Lower lobe of right lung (tissue), 2 donors: ENCODE data around the gene TRMT112. TPM values are rescaled to one million over a fixed set of nuclear protein-coding genes. Genes with fewer than 3 reads are reported as not detected.

Experiments
- ATAC-seq, 2 donors: fragments of 200-7000 bp; cut with Tn5 transposase; one replicate each; pipeline ENCODE4 v1.9.1; 2020 to 2022; ENCODE audit warnings: mild to moderate bottlenecking in 2 of 2, moderate library complexity in 2 of 2
- DNase-seq: peaks from one replicate; pipeline ENCODE4 v3.0.0-alpha.2; 2020
- H3K27ac ChIP-seq: fragments of 200-600 bp; one replicate; pipeline ENCODE4 v1.8.0; 2022
- H3K27me3 ChIP-seq: fragments of 200-600 bp; one replicate; pipeline ENCODE4 v1.8.0; 2022; ENCODE audit warnings: low read depth
- H3K36me3 ChIP-seq: fragments of 200-600 bp; one replicate; pipeline ENCODE4 v1.8.0; 2022; ENCODE audit warnings: mild to moderate bottlenecking
- H3K4me1 ChIP-seq: fragments of 200-600 bp; one replicate; pipeline ENCODE4 v1.8.0; 2022
- H3K4me3 ChIP-seq: fragments of 200-600 bp; one replicate; pipeline ENCODE4 v1.8.0; 2022; ENCODE audit warnings: mild to moderate bottlenecking
- H3K9me3 ChIP-seq: fragments of 200-600 bp; one replicate; pipeline ENCODE4 v1.8.0; 2022
- intact Hi-C: fragments of 100-400 bp; cut with DNase I; formaldehyde crosslinking; loops from one replicate; pipeline ENCODE4 v1.11.0; 2022
- total RNA-seq: library from RNA; stranded (reverse); fragmentation: NEBNext Ultra II Directional; extraction: Animal tissue kit (Norgen Biotek cat#: 25700); gene quantifications from one replicate; pipeline ENCODE4 v1.2.1, GENCODE V29; 2021
- TF ChIP-seq, protein P1 (sequence below): fragments of 200-600 bp; IDR thresholded peaks from one replicate; pipeline ENCODE4 v1.8.0; 2022; ENCODE audit warnings: antibody characterized with exemption, mild to moderate bottlenecking
- donor health status: DM: no; HTN: yes; CAD: no; lungs with severe emphysema.

TRMT112 gene
- total RNA-seq, 1 donor from 2014 or later, result 178 TPM

DNA sequence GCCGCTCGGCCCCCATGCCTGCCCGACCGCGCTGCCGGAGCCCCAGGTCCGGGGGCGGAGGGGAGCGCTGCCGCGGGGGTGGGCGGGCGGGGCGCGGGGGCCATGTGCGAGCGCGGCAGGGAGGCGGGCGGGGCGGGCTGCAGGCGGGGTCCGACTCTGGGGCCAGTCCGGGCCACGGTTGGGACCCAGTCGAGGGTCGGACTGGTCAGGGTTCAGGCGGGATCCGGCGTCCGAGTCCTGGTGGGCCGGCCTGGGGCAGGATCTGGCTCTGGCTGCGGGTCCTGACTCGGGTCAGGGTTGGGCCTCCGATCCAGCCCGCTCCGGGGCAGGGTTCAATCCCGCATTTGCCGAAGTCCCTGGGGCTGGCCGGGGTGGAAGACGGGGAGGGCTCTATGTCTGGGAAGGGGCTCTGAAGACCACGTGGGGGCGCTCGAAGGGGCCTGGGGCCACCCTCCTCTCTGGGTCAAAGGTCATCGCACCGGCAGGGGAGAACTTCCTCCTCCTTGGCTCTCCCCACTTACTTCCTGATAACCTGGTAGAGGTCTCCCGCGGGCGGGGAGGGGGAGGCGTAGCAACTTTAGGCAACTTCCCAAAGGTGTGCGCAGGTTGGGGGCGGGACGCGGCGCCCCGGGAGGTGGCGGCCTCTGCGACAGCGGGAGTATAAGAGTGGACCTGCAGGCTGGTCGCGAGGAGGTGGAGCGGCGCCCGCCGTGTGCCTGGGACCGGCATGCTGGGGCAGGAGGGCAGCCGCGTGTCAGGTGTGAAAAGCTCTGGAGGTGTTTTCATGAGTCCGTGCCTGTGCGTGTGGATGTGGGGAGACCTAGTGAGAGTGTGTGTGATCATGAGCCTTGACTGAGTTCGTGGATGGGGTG, 11.4 kb downstream of the TRMT112 start:
- Histone ChIP-seq H3K9me3 (no peaks in the 10 kb centered on the region), H3K27ac (peak overlapping the region; percentile 87), H3K4me1 (peaks cover 26% of the 10 kb centered on the region), H3K4me3 (peak overlapping the region; percentile 75), H3K36me3 (peaks cover 9% of the 10 kb centered on the region), H3K27me3 (no peaks in the 10 kb centered on the region)
- peak; percentile 25 to 41 for ATAC-seq
- peak; percentile 87 for DNase-seq
- TF ChIP-seq, protein P1, sequence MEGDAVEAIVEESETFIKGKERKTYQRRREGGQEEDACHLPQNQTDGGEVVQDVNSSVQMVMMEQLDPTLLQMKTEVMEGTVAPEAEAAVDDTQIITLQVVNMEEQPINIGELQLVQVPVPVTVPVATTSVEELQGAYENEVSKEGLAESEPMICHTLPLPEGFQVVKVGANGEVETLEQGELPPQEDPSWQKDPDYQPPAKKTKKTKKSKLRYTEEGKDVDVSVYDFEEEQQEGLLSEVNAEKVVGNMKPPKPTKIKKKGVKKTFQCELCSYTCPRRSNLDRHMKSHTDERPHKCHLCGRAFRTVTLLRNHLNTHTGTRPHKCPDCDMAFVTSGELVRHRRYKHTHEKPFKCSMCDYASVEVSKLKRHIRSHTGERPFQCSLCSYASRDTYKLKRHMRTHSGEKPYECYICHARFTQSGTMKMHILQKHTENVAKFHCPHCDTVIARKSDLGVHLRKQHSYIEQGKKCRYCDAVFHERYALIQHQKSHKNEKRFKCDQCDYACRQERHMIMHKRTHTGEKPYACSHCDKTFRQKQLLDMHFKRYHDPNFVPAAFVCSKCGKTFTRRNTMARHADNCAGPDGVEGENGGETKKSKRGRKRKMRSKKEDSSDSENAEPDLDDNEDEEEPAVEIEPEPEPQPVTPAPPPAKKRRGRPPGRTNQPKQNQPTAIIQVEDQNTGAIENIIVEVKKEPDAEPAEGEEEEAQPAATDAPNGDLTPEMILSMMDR, result peak; percentile 31
- intact Hi-C loops, result no loop called here

DNA sequence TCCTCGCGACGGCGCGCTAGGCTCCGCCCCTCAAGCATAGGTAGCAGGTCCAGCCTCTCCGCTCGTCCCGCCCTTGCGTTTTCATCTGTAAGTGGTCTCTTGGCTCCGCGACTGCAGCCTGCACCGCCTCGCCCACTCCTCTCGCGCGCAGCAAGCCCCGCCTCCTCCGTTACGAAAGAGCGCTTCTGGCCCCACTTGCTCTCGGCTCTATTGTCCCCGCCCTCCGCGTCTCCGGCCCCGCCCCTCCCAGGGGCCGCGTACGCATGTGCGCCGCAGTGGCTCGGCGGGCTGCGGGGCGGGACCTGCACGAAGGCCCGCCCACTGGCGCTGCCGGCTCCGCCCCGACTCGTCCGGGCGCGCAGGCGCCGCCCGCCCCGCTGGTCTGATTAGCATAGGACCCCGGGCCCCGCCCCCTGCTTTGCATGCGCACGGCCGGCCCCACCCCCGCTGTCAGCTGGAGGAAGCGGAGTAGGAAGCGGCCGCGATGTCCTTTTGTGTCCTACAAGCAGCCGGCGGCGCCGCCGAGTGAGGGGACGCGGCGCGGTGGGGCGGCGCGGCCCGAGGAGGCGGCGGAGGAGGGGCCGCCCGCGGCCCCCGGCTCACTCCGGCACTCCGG, 12.2 kb downstream of the TRMT112 start, which contains the start of gene ESRRA:
Gene ESRRA, plus strand, starts transcription at position 450 of the 616 bp plus-strand sequence. CDS start 1,656 bp downstream, outside the sequence.
- peak; percentile 93 to 96 for ATAC-seq
- Histone ChIP-seq H3K27ac (peak within 1 kb of the TSS; percentile 96), H3K4me1 (peaks cover 34% of the 10 kb centered on the region), H3K27me3 (peaks cover 7% of the 10 kb centered on the region), H3K9me3 (no peaks in the 10 kb centered on the region), H3K36me3 (peaks cover 9% of the 10 kb centered on the region), H3K4me3 (peak within 1 kb of the TSS; percentile 75)
- intact Hi-C loops, result no loop called here
- peak; percentile 100 for DNase-seq
- TF ChIP-seq, protein P1, result no peak

DNA sequence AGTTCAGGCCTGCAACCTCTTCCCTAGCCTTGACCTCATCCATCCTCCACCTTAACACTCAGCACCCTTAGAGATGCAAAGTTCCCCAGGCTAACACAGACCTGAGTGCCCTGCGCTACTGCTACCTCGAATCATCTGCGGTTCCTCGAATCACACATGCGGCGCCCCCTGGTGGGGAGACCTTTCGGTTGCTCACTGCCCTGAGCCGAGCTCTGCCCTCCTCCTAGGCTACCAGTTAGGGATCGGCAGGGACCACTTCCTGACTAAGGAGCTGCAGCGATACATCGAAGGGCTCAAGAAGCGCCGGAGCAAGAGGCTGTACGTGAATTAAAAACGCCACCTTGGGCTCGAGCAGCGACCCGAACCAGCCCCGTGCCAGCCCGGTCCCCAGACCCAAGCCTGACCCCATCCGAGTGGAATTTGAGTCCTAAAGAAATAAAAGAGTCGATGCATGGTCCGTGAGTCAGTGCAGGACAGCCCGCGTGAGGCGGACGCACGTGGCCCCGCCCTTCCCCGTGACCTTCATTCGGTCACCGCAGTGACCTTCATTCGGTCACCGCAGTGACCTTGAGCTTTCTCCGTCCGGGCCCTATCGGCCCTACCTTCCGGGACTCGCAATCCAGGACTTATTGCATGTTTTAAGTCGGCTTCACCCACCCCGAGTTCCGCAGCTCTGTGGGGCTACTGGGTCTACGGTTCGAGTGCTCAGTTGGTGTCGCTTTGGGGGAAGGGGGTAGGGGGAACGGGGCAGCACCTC, 12.9 kb downstream of the TRMT112 start:
- H3K36me3 ChIP-seq, result peaks cover 9% of the 10 kb centered on the region
- intact Hi-C loops, result no loop called here
- DNase-seq, result peak; percentile 97
- H3K4me3 ChIP-seq, result peak overlapping the region; percentile 75
- ATAC-seq, result peak; percentile 66 to 72
- peak overlapping the region; percentile 96 for H3K27ac ChIP-seq
- TF ChIP-seq, protein P1, result peak; percentile 87
- H3K9me3 ChIP-seq, result no peaks in the 10 kb centered on the region
- peaks cover 14% of the 10 kb centered on the region for H3K27me3 ChIP-seq
- H3K4me1 ChIP-seq, result peaks cover 41% of the 10 kb centered on the region

DNA sequence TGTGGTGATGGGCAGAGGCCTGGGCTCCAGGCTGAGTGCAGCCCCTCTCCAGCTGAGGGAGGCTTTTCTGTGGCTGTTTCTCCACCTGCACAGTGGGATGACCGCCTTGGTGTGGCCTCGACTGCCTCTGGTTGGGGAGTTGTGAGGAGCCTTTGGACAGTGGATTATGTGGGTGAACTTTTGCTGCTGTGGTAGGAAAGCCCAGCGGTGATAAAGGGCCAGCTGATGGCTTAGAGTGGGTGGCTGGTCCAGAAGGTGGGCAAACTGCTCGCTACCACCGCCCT, 13.4 kb downstream of the TRMT112 start:
- peaks cover 19% of the 10 kb centered on the region for H3K27me3 ChIP-seq
- H3K4me3 ChIP-seq, result peak overlapping the region; percentile 75
- ATAC-seq (no peak), DNase-seq (no peak)
- H3K27ac ChIP-seq, result peak overlapping the region; percentile 96
- intact Hi-C loops, result no loop called here
- no peaks in the 10 kb centered on the region for H3K9me3 ChIP-seq
- TF ChIP-seq, protein P1, result no peak
- H3K4me1 ChIP-seq, result peaks cover 46% of the 10 kb centered on the region
- H3K36me3 ChIP-seq, result peaks cover 9% of the 10 kb centered on the region
